ENCODE results near the gene TULP3.

TULP3 gene

GRCh38 chr12:2890001-2890387, 697 bp upstream of the TULP3 start:
- H3K4me1 ChIP-seq (ENCODE audit: control insufficient read depth, insufficient read depth, low read length): peaks cover 3% of the 10 kb centered on the region
- H3K36me3 ChIP-seq (ENCODE audit: control insufficient read depth in 2 of 2, insufficient read depth in 1 of 2, low read length in 2 of 2): peaks cover 12 to 36% of the 10 kb centered on the region in 2 experiments
- TF ChIP-seq ZNF394 (tag by site-specific recombination; IDR thresholded peaks at IDR 0.05; ENCODE audit: borderline replicate concordance): peak; percentile 83
- no peak for TF ChIP-seq SCRT1 (tag by site-specific recombination; IDR thresholded peaks at IDR 0.05; ENCODE audit: borderline replicate concordance)
- TF ChIP-seq KLF7 (tag by site-specific recombination; IDR thresholded peaks at IDR 0.05; ENCODE audit: borderline replicate concordance): no peak
- 0 out of 2 replicates have a peak, but pooled peaks have one; percentile 7 for TF ChIP-seq ZNF366 (tag by site-specific recombination; conservative IDR thresholded peaks at IDR 0.05)
- H3K27ac ChIP-seq (ENCODE audit: extremely low read depth, low read depth, low read length): peak overlapping the region; percentile 75
- H3K4me3 ChIP-seq (ENCODE audit: low read depth, low read length): peak overlapping the region; percentile 36
- CTCF ChIA-PET: interaction anchor here (1.0 to 1.6 kb wide), 3 partner anchors 53 to 313 kb away, joined by 3 to 4 read pairs (median 4); no protein-coding TSS in a partner anchor
- H3K9me3 ChIP-seq (ENCODE audit: control insufficient read depth, insufficient read depth, low read depth, low read length): no peaks in the 10 kb centered on the region
- POLR2A ChIA-PET: interaction anchor here (0.6 to 1.8 kb wide), 10 partner anchors 9 to 145 kb away, joined by 3 to 27 read pairs (median 5); partner anchors contain the start of genes FOXM1 and RHNO1

GRCh38 chr12:2891240-2892053, 756 bp downstream of the TULP3 start:
- no peaks in the 10 kb centered on the region for H3K9me3 ChIP-seq (ENCODE audit: control insufficient read depth, insufficient read depth, low read depth, low read length)
- H3K27ac ChIP-seq (ENCODE audit: extremely low read depth, low read depth, low read length): peak overlapping the region; percentile 69; the same call in 1 of the 2 replicates
- ChIA-PET CTCF (interaction anchor here (1.4 to 1.6 kb wide), 2 partner anchors 53 to 143 kb away, joined by 4 read pairs; no protein-coding TSS in a partner anchor), POLR2A (interaction anchor here (0.5 to 1.8 kb wide), 8 partner anchors 9 to 1382 kb away, joined by 3 to 27 read pairs (median 4); partner anchors contain the start of genes CCND2, FOXM1 and RHNO1)
- H3K4me3 ChIP-seq (ENCODE audit: low read depth, low read length): peak overlapping the region; percentile 93
- H3K4me1 ChIP-seq (ENCODE audit: control insufficient read depth, insufficient read depth, low read length): peaks cover 6% of the 10 kb centered on the region
- peaks cover 9 to 28% of the 10 kb centered on the region in 2 experiments for H3K36me3 ChIP-seq (ENCODE audit: control insufficient read depth in 2 of 2, insufficient read depth in 1 of 2, low read length in 2 of 2)
- no peak for TF ChIP-seq ZIC2 (tag by site-specific recombination; IDR thresholded peaks at IDR 0.05)
- TF ChIP-seq KLF10 (tag by site-specific recombination; IDR thresholded peaks at IDR 0.05): 0 out of 2 replicates have a peak, but pooled peaks have one; percentile 38
- TF ChIP-seq ZNF391 (tag by site-specific recombination; IDR thresholded peaks at IDR 0.05; ENCODE audit: borderline replicate concordance, low read depth): no peak
- peak; percentile 14; the same call in 1 of the 2 replicates for TF ChIP-seq ZNF335 (tag by site-specific recombination; conservative IDR thresholded peaks at IDR 0.05)
- TF ChIP-seq ELK4 (IDR thresholded peaks at IDR 0.05; ENCODE audit: borderline replicate concordance, low read depth, low read length): no peak
- TF ChIP-seq ZNF621 (tag by site-specific recombination; IDR thresholded peaks at IDR 0.05): no peak
- 0 out of 2 replicates have a peak, but pooled peaks have one; percentile 17 for TF ChIP-seq ZNF792 (tag by site-specific recombination; IDR thresholded peaks at IDR 0.05)
- peak; percentile 92 for TF ChIP-seq ZNF600 (tag by site-specific recombination; IDR thresholded peaks at IDR 0.05)
- TF ChIP-seq ZNF518A (tag by site-specific recombination; conservative IDR thresholded peaks at IDR 0.05; ENCODE audit: low read depth): no peak
- peak; percentile 22; the same call in 1 of the 2 replicates for TF ChIP-seq ZBTB20 (tag by site-specific recombination; IDR thresholded peaks at IDR 0.05)
- TF ChIP-seq ZBTB11 (tag by site-specific recombination; conservative IDR thresholded peaks at IDR 0.05; ENCODE audit: low read depth): peak; percentile 1; the same call in 1 of the 2 replicates
- TF ChIP-seq ZNF76 (tag by site-specific recombination; IDR thresholded peaks at IDR 0.05; ENCODE audit: borderline replicate concordance, low read depth): 0 out of 2 replicates have a peak, but pooled peaks have one; percentile 14
- TF ChIP-seq ZNF121 (tag by site-specific recombination; IDR thresholded peaks at IDR 0.05): peak; percentile 96
- TF ChIP-seq OSR2 (tag by site-specific recombination; IDR thresholded peaks at IDR 0.05): no peak
- no peak for TF ChIP-seq ZNF112 (tag by site-specific recombination; IDR thresholded peaks at IDR 0.05)
- no peak for TF ChIP-seq ZEB2 (tag by site-specific recombination; IDR thresholded peaks at IDR 0.05)
- no peak for TF ChIP-seq ZNF785 (tag by site-specific recombination; IDR thresholded peaks at IDR 0.05)
- 0 out of 2 replicates have a peak, but pooled peaks have one; percentile 57 for TF ChIP-seq PRDM1 (tag by site-specific recombination; IDR thresholded peaks at IDR 0.05)
- TF ChIP-seq GFI1B (tag by site-specific recombination; IDR thresholded peaks at IDR 0.05): peak; percentile 78
- no peak for TF ChIP-seq ZNF501 (tag by site-specific recombination; IDR thresholded peaks at IDR 0.05)
